ENCODE data around the gene TLK2.

DNA sequence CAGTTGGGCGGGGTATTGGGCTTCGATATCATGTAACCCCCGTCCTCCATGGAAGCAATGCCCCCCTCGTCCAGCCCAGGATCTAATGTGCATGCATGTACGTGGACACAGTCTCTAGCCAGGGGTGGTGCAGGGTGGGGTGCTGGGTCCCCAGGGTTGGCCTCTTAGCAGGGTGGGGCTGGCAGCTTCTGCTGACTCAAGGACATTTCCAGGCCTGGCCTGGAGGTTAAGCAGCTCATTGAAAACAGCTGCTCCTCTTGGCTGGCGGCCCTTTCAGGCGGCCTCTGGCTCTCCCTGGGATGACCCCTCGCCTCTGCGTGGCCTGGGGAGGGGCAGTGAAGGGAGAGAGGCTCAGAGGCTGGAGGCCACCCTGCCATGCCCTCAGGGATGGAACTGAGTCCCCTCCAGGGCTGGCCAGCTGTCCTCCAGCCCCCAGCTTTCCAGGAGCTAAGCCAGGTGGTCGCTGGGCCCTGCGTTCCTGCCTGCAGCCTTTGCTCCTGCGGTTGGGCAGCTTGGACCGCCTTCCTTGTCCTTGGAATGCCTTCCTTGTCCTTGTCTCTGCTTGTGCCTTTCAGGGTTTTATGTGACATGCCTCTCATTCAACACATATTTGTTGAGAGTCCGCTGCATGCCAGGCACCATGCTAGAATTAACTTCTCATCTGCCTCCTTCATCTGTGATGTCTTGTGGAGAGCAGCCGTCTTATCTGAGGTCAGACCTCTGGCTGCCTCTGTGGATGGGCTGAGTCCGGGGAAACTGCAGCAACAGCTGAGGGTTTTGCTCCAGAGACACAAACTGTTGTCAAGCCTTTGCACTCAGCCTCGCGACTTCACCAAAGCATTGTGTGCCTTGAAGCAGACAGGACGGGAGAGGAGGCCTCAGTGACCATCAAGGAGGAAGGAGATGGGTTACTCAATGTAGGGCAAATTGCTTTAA, 175.5 kb downstream of the TLK2 start:
- TF ChIP-seq POLR2AphosphoS5 (IDR thresholded peaks at IDR 0.05; ENCODE audit: low read depth, low read length) = no peak; the same call in 1 of the 2 replicates
- TF ChIP-seq, protein P1, sequence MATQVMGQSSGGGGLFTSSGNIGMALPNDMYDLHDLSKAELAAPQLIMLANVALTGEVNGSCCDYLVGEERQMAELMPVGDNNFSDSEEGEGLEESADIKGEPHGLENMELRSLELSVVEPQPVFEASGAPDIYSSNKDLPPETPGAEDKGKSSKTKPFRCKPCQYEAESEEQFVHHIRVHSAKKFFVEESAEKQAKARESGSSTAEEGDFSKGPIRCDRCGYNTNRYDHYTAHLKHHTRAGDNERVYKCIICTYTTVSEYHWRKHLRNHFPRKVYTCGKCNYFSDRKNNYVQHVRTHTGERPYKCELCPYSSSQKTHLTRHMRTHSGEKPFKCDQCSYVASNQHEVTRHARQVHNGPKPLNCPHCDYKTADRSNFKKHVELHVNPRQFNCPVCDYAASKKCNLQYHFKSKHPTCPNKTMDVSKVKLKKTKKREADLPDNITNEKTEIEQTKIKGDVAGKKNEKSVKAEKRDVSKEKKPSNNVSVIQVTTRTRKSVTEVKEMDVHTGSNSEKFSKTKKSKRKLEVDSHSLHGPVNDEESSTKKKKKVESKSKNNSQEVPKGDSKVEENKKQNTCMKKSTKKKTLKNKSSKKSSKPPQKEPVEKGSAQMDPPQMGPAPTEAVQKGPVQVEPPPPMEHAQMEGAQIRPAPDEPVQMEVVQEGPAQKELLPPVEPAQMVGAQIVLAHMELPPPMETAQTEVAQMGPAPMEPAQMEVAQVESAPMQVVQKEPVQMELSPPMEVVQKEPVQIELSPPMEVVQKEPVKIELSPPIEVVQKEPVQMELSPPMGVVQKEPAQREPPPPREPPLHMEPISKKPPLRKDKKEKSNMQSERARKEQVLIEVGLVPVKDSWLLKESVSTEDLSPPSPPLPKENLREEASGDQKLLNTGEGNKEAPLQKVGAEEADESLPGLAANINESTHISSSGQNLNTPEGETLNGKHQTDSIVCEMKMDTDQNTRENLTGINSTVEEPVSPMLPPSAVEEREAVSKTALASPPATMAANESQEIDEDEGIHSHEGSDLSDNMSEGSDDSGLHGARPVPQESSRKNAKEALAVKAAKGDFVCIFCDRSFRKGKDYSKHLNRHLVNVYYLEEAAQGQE (IDR thresholded peaks at IDR 0.05; ENCODE audit: insufficient read depth in 1 of 2, low read depth in 2 of 2, low read length in 2 of 2) = no peak
- no peak for TF ChIP-seq SIN3A (IDR thresholded peaks at IDR 0.05; ENCODE audit: borderline replicate concordance, insufficient read depth, low read length)

Data from PFSK-1 (cell line).